Activated CD4-positive, alpha-beta T cell treated with anti-CD3 and anti-CD28 coated beads, Interleukin-2, amount 10 ng/mL, durations not matched to agents 24 days and 14 days (primary cell): ENCODE data around the gene KIZ. TPM values are rescaled to one million over a fixed set of nuclear protein-coding genes. Genes with fewer than 3 reads are reported as not detected.

Experiments used
- DNase-seq: peaks from one replicate; pipeline ENCODE4 v3.0.0; 2022
- H3K27ac Mint-ChIP-seq: one replicate; pipeline ENCODE4 v1.8.0; 2022; ENCODE audit warnings: mild to moderate bottlenecking, mixed read lengths
- H3K27me3 Mint-ChIP-seq: one replicate; pipeline ENCODE4 v1.8.0; 2022; ENCODE audit warnings: mixed read lengths
- H3K36me3 Mint-ChIP-seq: one replicate; pipeline ENCODE4 v1.8.0; 2022; ENCODE audit warnings: low read depth, mild to moderate bottlenecking, mixed read lengths
- H3K4me1 Mint-ChIP-seq: one replicate; pipeline ENCODE4 v1.8.0; 2021; ENCODE audit warnings: mixed read lengths
- H3K4me3 Mint-ChIP-seq: one replicate; pipeline ENCODE4 v1.8.0; 2022; ENCODE audit warnings: mild to moderate bottlenecking, moderate library complexity, mixed read lengths
- H3K9me3 Mint-ChIP-seq: one replicate; pipeline ENCODE4 v1.8.0; 2021; ENCODE audit warnings: mixed read lengths
- intact Hi-C: fragments of 100-400 bp; cut with micrococcal nuclease; formaldehyde crosslinking; loops from one replicate; pipeline ENCODE4 v1.15.1; 2023
- total RNA-seq: library from RNA; stranded (reverse); gene quantifications from 2 replicates; pipeline ENCODE4 v1.2.3, GENCODE V29; 2022

The KIZ gene
- total RNA-seq, 1 donor from 2014 or later, result 9.3 TPM

DNA sequence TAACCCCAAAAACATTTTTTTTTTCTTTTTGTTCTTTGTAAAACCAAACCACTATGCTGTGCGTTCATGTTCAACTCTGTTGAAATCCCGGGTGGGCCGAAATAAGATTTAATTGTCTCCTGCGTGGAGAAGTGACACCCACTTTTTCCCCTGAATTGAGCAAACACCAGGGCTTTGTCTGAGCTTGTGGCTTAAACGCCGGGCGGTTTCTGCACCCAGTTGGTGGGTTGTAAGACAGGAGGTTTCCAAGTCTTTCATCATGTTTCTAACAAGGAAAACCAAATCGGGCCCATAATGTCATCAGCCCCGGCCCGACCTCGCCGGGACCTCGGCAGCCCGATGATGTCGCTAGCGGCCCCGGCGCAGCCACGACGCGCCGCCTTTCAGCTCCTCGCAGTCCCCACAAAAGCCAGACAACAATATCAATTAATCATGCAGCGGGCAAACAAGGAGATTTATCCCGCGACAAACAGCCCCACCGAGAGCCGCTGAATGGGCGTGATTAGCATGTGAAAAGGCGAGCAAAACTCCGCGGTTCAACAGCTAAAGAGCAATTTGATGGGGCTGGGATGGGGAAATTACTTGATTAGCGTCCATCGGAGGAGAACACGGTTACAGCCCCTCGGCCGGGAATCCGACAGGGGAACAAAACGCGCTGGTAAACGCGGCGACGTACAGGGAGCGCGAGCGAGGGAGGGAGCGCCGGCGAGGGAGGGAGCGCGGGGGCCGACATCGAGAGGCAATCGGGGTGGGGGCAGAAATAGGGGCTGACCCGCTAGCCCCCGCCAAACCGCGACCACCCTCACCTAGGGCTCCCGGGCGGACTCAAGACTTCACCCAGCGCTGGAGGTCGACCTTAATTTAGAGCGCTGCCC is 25.1 kb upstream of the KIZ start:
- peaks cover 36% of the 10 kb centered on the region for H3K4me1 Mint-ChIP-seq

DNA sequence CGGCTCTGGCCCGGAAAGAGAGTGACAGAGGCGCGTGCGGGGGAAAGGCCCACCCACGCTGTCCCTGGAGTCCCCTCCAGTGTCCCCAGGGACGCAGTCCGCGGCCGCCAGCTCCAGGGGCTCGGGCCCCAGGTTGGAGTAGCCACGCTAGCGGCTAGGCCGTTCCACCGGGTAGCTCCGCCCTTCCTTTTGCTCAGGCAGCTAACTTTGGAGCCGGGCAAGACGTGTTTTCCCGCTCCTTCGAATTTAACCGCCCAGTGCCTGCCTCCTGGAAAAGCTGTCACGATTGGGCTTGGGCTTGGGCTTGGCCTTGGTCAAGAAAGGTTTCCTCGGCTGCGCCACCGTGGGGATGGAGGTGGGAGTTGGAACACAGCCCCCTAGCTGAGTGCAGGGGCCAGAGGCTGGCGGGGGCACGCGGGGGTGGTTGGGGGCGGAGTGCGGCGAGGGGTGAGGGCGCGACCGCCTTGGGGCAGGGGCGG is 24.4 kb upstream of the KIZ start:
- intact Hi-C loops, result loop anchor here (2.0 to 10.0 kb wide), 3 partner anchors 25 to 405 kb away; partner anchors contain the start of gene KIZ
- H3K27ac Mint-ChIP-seq, result no peak overlapping the region
- DNase-seq, result peak; percentile 70
- H3K36me3 Mint-ChIP-seq, result peaks cover 2% of the 10 kb centered on the region
- no peaks in the 10 kb centered on the region for H3K9me3 Mint-ChIP-seq
- H3K27me3 Mint-ChIP-seq, result peaks cover 80% of the 10 kb centered on the region
- H3K4me3 Mint-ChIP-seq, result peak overlapping the region; percentile 55
- peaks cover 39% of the 10 kb centered on the region for H3K4me1 Mint-ChIP-seq

More for the DNA sequence above, 25.1 kb upstream of the KIZ start:
- Mint-ChIP-seq H3K9me3 (no peaks in the 10 kb centered on the region), H3K27ac (peak overlapping the region; percentile 92), H3K4me3 (peak overlapping the region; percentile 89), H3K27me3 (peaks cover 80% of the 10 kb centered on the region), H3K36me3 (peaks cover 2% of the 10 kb centered on the region)
- intact Hi-C loops, result loop anchor here (2.0 to 10.0 kb wide), 3 partner anchors 26 to 406 kb away; partner anchors contain the start of gene KIZ
- peak; percentile 75 for DNase-seq

DNA sequence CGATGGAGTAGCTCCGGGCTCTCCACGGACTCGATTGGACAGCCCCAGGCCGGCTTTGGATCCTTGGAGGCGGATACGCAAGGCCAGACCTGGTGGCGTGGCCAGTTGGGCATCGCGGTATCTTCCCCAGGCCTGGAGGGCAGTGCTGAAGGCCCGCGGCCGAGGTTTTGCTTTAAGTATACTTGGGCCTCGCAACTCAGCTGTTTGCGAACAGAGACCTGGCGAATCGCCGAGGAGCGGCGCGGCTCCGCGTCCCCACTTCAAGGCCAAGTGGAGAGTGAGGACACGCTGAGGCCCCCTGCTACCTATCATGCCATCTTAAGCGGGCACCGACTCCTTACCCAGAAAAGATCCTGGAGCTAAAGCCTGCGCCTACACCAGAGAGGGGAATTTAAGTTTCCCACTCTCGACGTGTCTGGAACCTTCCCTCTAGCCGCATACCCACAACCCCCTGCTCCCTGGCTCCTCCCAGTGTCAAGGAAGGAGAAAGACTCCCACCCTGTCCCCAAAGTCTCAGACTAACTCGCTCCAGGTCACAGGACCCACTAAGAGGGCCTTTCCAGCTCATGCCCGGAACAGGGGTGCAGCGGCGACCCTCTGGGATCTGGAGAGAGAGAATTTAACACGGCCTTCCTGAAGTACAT is 23.8 kb upstream of the KIZ start:
- H3K36me3 Mint-ChIP-seq, result peaks cover 2% of the 10 kb centered on the region
- DNase-seq, result peak; percentile 67

DNA sequence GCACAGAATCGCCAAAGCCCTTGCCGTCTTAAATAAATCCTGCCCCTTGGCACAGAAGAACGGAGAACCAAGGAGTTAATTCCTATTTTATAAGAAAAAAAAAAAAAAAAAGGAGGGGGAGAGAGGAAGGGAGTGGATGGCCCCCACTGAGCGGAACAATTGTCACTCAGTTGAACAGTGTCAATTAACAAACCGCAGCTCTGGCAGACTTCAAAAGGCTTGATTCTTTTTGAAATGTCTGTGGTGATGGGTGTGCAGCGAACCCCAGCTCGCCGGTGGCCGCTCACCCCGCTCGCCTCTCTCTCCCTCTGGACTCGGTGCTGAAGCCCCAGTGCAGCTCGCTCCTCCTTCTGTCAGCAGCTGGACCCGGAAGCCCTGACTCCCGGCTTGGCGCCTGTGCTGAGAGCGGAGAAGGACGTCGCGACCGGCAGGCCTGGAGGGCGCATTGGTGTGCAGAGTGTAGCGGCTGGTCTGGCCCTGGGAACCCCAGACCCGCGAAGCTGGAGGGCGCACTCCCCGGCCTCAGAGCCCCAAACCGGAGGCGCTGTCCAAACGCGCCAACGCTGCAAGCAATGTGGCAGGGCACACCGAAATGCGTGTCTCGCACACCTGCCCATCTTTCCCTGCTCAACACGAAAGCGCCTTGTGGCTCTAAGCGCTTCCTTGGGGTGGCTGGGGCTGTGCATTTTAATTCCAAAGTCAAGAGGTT is 23.1 kb upstream of the KIZ start:
- peak overlapping the region; percentile 79 for H3K4me3 Mint-ChIP-seq
- DNase-seq, result peak; percentile 84
- peaks cover 2% of the 10 kb centered on the region for H3K36me3 Mint-ChIP-seq
- H3K27me3 Mint-ChIP-seq, result peaks cover 78% of the 10 kb centered on the region
- peak overlapping the region; percentile 59 for H3K27ac Mint-ChIP-seq
- peaks cover 39% of the 10 kb centered on the region for H3K4me1 Mint-ChIP-seq
- peaks cover 4% of the 10 kb centered on the region for H3K9me3 Mint-ChIP-seq
- intact Hi-C loops, result loop anchor here (2.0 to 10.0 kb wide), 2 partner anchors 132 to 604 kb away; no protein-coding TSS in a partner anchor

More for the DNA sequence above, 23.8 kb upstream of the KIZ start:
- peak overlapping the region; percentile 42 for H3K27ac Mint-ChIP-seq
- peaks cover 39% of the 10 kb centered on the region for H3K4me1 Mint-ChIP-seq
- no peaks in the 10 kb centered on the region for H3K9me3 Mint-ChIP-seq
- intact Hi-C loops, result loop anchor here (2.0 to 10.0 kb wide), 4 partner anchors 25 to 605 kb away; partner anchors contain the start of gene KIZ
- H3K27me3 Mint-ChIP-seq, result peaks cover 78% of the 10 kb centered on the region
- H3K4me3 Mint-ChIP-seq, result peak overlapping the region; percentile 78

DNA sequence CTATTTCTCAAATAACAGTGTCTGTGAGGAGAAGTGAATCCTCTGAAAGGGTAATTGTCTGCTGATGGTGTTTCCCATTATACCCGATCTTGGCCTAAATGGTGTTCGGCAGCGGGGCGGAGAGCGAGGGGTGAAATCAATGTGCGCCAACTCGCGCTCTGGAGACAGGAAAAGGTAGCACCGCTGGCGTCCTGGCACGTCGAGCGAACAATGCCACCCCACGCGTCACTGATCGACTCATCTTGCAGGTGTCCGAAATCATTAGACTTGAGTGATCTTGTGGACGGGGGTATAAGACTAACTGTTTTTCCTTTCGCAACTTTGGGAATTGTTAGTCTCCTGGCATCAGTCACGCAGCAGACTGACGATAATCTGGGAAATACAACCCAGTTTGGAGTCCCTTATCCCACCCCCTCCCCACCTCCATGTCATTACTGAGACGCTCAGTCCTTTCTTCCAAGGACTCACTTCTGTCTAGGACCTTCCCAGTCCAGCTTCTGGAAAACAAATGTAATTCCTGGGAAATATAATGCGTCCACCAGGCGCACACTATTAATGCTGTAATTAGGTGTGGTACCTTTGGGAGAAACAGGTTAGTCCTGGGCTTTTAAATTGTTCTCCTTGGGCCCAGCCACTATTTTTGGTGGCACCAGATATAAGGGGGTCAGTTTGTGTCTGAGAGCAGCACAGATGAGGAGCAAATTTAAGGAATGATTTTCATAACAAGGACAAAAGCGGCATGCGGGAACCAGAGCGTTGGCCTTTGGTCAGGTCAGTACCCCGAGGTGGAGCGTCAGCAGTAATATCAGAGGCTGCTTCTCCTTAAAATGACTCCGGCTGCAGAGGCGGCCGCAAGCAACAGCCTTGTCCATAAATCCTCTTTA is 22.1 kb upstream of the KIZ start:
- Mint-ChIP-seq H3K4me1 (peaks cover 32% of the 10 kb centered on the region), H3K4me3 (peak overlapping the region; percentile 79), H3K27ac (no peak overlapping the region), H3K36me3 (peaks cover 2% of the 10 kb centered on the region), H3K9me3 (peaks cover 4% of the 10 kb centered on the region), H3K27me3 (peaks cover 77% of the 10 kb centered on the region)
- intact Hi-C loops, result loop anchor here (2.0 to 10.0 kb wide), 4 partner anchors 131 to 739 kb away; no protein-coding TSS in a partner anchor
- peak; percentile 63 for DNase-seq

DNA sequence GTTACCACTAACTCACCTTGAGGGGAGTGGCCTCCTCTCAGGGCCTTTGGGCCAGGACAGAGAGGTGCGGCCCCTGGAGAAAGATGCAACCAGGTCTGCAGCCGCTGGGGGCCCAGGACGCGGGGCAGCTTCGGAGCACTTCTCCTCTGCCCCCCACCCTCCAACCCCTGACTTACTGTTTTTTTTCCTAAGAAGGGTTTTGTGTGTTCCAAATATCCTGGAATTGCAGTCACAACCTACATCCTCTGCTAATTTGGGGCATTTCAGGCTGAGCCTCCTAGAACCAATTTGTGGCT is 21.5 kb upstream of the KIZ start:
- Mint-ChIP-seq H3K9me3 (peaks cover 4% of the 10 kb centered on the region), H3K4me3 (no peak overlapping the region), H3K27ac (peak overlapping the region; percentile 25), H3K4me1 (peaks cover 28% of the 10 kb centered on the region), H3K36me3 (peaks cover 2% of the 10 kb centered on the region), H3K27me3 (peaks cover 78% of the 10 kb centered on the region)
- DNase-seq, result no peak
- intact Hi-C loops, result loop anchor here (2.0 to 10.0 kb wide), 3 partner anchors 130 to 740 kb away; no protein-coding TSS in a partner anchor

DNA sequence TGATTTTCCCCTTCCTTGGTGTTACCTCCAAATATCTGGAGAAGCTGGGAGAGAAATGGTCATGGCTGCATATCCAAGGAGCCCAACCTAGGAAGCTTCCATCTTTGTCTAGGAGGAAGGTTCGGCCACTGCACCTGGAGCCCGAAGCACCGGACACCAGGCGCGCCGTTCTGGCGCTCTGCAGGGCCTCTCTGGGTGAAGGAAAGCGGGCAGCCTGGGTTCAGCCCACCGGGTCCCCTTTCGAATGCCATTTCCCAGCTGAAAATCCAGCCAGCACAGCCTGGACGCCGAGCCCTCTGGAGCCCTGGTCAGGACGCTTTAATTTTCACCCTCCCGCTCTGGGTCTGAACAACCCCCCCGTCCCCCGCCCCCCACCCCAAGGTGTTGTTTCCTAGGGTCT is 21.0 kb upstream of the KIZ start:
- intact Hi-C loops, result loop anchor here (2.0 to 10.0 kb wide), 3 partner anchors 130 to 740 kb away; no protein-coding TSS in a partner anchor
- Mint-ChIP-seq H3K27ac (no peak overlapping the region), H3K36me3 (peaks cover 2% of the 10 kb centered on the region), H3K9me3 (peaks cover 4% of the 10 kb centered on the region), H3K4me3 (no peak overlapping the region), H3K4me1 (peaks cover 28% of the 10 kb centered on the region), H3K27me3 (peaks cover 81% of the 10 kb centered on the region)
- DNase-seq, result no peak

DNA sequence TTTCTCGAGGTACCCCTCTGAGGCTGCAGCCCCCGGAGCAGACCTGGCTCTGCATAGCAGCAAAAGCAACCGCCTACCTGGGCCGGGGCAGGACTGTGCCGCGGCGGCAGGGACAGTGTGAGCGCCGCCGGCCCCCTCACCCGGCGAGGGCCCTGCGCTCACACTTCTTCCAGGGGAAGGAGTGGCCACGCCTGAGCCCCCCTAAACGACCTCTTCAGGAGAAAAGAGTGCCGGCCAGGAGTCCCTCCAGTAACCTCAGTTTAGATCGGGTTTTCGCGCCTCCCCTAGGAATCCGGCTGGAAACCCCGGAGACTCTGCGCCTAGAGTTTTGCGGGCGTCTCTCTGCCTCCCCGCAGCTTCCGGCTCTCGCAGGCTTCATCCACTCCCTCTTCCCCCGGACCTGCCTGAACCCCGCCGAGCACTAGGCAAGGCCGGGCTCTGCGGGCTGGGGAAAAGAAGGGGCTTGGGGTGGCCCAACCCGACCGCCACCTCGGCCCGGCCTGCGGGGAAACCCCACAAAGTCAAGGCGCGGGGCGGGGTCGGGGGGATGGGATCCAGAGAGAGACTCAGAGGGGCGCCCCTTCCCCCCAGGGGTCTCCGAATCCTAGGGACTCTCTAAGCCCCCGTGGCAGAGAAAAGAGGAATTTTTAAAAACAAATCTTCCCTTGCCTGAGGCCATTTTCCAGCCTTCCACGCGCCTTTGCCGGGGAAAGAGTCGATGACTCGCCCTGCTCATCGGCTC is 20.3 kb upstream of the KIZ start:
- Mint-ChIP-seq H3K4me3 (peak overlapping the region; percentile 40), H3K36me3 (peaks cover 2% of the 10 kb centered on the region), H3K27me3 (peaks cover 78% of the 10 kb centered on the region), H3K9me3 (peaks cover 4% of the 10 kb centered on the region), H3K27ac (no peak overlapping the region), H3K4me1 (peaks cover 25% of the 10 kb centered on the region)
- intact Hi-C loops, result loop anchor here (2.0 to 10.0 kb wide), 3 partner anchors 129 to 741 kb away; no protein-coding TSS in a partner anchor
- DNase-seq, result peak; percentile 66

DNA sequence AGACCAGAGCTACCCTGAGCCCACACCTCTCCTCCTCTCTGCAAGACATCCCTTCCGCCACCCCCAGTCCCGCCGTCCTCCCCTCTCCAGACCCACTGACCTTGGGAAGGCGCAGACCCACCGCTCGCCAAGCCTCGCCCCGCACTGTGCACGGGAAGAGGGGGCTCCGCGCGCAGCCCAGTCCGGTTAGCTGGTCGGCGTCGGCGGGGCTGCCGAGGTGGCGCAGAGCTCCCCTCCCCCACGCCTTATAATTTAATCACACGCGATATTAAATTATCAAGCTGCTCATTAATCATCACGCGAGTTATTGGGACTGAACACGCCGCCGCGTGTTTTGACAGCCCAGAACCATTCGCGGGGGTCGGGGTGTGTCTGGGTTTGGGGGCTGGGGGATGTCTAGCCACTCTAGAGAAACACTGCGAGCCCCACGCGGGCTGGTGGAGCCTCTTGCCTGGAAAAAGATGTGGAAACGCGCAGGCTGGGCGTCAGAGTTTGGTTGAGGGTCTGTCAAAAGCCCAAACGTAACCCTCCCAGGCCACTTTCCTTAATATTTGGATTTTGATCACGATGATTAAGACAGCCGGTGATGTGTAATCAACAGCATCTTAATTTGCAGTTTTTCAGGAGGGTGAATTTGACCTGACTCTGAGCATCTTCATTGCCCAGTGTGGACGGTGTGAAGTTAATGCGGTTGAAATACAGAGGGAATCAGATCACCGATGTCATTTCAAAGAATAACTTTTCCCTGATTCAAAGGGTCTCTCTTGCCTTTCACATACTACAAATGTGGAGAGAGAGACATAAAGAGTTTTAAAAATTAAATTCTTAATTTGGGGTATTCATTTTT is 19.5 kb upstream of the KIZ start, which contains the start of gene LINC00237:
LINC00237 (minus strand) TSS at position 188 of the 847 bp plus-strand sequence.
- Mint-ChIP-seq H3K27me3 (peaks cover 78% of the 10 kb centered on the region), H3K27ac (no peak within 1 kb of the TSS), H3K4me1 (peaks cover 20% of the 10 kb centered on the region), H3K4me3 (peak within 1 kb of the TSS; percentile 40), H3K36me3 (no peaks in the 10 kb centered on the region), H3K9me3 (peaks cover 4% of the 10 kb centered on the region)
- intact Hi-C loops, result loop anchor here (10.0 kb wide), 1 partner anchor 128 kb away; no protein-coding TSS in a partner anchor
- DNase-seq, result no peak

DNA sequence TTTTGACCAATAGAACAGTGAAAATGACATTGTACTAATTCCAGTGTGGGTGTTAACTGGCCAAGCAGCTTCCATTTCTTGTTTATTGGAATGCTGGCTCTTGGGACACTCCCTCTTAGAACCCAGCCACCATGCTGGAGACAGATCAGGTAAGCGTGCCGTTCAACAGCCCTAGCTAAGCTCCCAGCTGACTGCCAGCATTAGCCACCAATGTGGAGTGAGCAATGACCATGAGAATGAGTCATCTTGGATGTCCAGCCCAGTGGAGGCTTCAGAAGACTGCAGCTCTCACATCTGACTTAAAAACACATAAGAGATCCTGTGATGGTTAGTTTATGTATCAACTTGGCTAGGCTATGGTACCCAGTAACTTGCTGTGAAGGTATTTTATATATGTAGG is 16.7 kb upstream of the KIZ start:
- Mint-ChIP-seq H3K27ac (no peak overlapping the region), H3K4me1 (peaks cover 3% of the 10 kb centered on the region), H3K4me3 (no peak overlapping the region), H3K9me3 (peaks cover 4% of the 10 kb centered on the region), H3K27me3 (peaks cover 78% of the 10 kb centered on the region), H3K36me3 (no peaks in the 10 kb centered on the region)
- intact Hi-C loops, result loop anchor here (10.0 kb wide), 1 partner anchor 126 kb away; no protein-coding TSS in a partner anchor
- DNase-seq, result no peak

DNA sequence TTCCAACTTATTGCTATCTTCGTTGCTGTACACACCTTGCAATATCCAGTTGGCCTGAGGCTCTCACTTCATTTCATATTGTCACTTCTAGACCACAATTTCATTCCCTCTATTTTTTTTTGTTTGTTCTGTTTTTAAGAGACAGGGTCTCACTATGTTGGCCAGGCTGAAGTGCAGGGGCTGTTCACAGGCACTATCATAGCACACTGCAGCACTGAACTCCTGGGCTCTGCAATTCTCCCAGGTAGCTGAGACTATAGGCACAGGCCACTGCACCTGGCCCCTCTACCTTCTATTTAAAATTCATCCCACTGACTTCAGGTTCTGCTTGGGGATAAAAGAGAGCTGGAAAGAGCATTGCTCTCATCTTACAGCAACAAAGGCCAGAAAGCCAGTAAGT is 15.1 kb upstream of the KIZ start:
- Mint-ChIP-seq H3K36me3 (no peaks in the 10 kb centered on the region), H3K9me3 (peaks cover 4% of the 10 kb centered on the region), H3K27ac (no peak overlapping the region), H3K4me1 (peaks cover 3% of the 10 kb centered on the region), H3K4me3 (no peak overlapping the region), H3K27me3 (peaks cover 74% of the 10 kb centered on the region)
- DNase-seq, result no peak
- intact Hi-C loops, result no loop called here
